ENCODE results near the gene CNN1.
A peak's percentile ranks its signal among the peaks of the same experiment; 100 is the strongest.

The CNN1 gene

DNA sequence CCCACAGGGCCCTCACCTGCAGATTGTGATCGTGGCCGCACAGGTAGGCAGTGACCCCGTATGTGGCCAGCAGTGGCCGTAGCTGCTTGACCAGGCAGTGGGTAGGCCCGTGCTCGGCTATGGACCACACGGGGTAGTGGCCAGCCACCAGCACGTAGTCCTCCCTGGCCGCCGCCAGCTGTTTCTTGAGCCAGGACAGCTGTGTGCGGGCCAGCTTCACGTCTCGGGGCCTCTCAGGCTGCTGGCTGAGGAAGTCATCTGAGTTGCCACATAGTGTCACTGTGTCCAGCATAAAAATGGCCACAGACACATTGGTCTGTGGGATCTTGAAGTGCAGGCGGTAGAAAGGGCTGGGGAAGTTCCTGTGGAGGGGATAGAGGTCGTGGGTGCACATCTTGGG is 37.6 kb downstream of the CNN1 start:
- DNase-seq, result no peak
- Histone ChIP-seq H3K4me3 (ENCODE audit: low read length) (no peak overlapping the region), H4K20me1 (ENCODE audit: insufficient read depth, low read length) (no peaks in the 10 kb centered on the region), H3K4me2 (ENCODE audit: low read depth, low read length) (no peak overlapping the region), H3K27me3 (replicated peaks; ENCODE audit: insufficient read depth, low read length) (no peaks in the 10 kb centered on the region; the same call in 1 of the 2 replicates), H3K9me3 (replicated peaks; ENCODE audit: insufficient read depth, low read length) (no peaks in the 10 kb centered on the region), H3K36me3 (replicated peaks; ENCODE audit: insufficient read depth, low read length) (no peaks in the 10 kb centered on the region), H3K9me2 (replicated peaks; ENCODE audit: insufficient read depth, low read length) (no peaks in the 10 kb centered on the region), H3K9ac (ENCODE audit: low read length) (no peak overlapping the region), H3K27ac (ENCODE audit: low read length) (no peak overlapping the region), H3K4me1 (ENCODE audit: low read length) (peaks cover 5% of the 10 kb centered on the region; the same call in 1 of the 2 replicates), H3K79me2 (ENCODE audit: low read length) (no peaks in the 10 kb centered on the region), H3F3A (ENCODE audit: insufficient read depth, low read length) (no peaks in the 10 kb centered on the region), H2AFZ (ENCODE audit: low read length) (no peak overlapping the region)
- TF ChIP-seq EZH2 (optimal IDR thresholded peaks at IDR 0.05; ENCODE audit: low read depth, low read length) (no peak), CTCF (IDR thresholded peaks at IDR 0.05; ENCODE audit: low read length) (no peak), EZH2phosphoT487 (IDR thresholded peaks at IDR 0.05; ENCODE audit: low read length) (no peak)

- Histone ChIP-seq H3F3A (ENCODE audit: insufficient read depth, low read length) (peaks cover 5% of the 10 kb centered on the region), H3K27me3 (replicated peaks; ENCODE audit: insufficient read depth, low read length) (no peaks in the 10 kb centered on the region; the same call in 1 of the 2 replicates), H4K20me1 (ENCODE audit: insufficient read depth, low read length) (no peaks in the 10 kb centered on the region), H3K4me3 (ENCODE audit: low read length) (no peak within 1 kb of the TSS), H3K9me3 (replicated peaks; ENCODE audit: insufficient read depth, low read length) (no peaks in the 10 kb centered on the region), H2AFZ (ENCODE audit: low read length) (no peak within 1 kb of the TSS), H3K27ac (ENCODE audit: low read length) (no peak within 1 kb of the TSS), H3K4me1 (ENCODE audit: low read length) (peaks cover 10% of the 10 kb centered on the region), H3K9me2 (replicated peaks; ENCODE audit: insufficient read depth, low read length) (no peaks in the 10 kb centered on the region), H3K79me2 (ENCODE audit: low read length) (no peaks in the 10 kb centered on the region), H3K4me2 (ENCODE audit: low read depth, low read length) (peak within 1 kb of the TSS; percentile 37; the same call in 1 of the 2 replicates), H3K9ac (ENCODE audit: low read length) (no peak within 1 kb of the TSS), H3K36me3 (replicated peaks; ENCODE audit: insufficient read depth, low read length) (no peaks in the 10 kb centered on the region)
- TF ChIP-seq CTCF (IDR thresholded peaks at IDR 0.05; ENCODE audit: low read length), result no peak
- TF ChIP-seq EZH2phosphoT487 (IDR thresholded peaks at IDR 0.05; ENCODE audit: low read length), result no peak
- TF ChIP-seq EZH2 (optimal IDR thresholded peaks at IDR 0.05; ENCODE audit: low read depth, low read length), result no peak
- no peak for DNase-seq
These were observed 39.0 kb downstream of the CNN1 start, which contains the start of gene ACP5 for GRCh38 chr19:11577451-11578257. Gene ACP5, minus strand, starts transcription at chr19:11577645. Its CDS starts 328 bp downstream, at chr19:11577317.

- Histone ChIP-seq H3K9ac (ENCODE audit: low read length) (no peak overlapping the region), H3K27me3 (replicated peaks; ENCODE audit: insufficient read depth, low read length) (no peaks in the 10 kb centered on the region; the same call in 1 of the 2 replicates), H3F3A (ENCODE audit: insufficient read depth, low read length) (peaks cover 5% of the 10 kb centered on the region), H4K20me1 (ENCODE audit: insufficient read depth, low read length) (no peaks in the 10 kb centered on the region), H3K4me3 (ENCODE audit: low read length) (no peak overlapping the region), H3K9me3 (replicated peaks; ENCODE audit: insufficient read depth, low read length) (no peaks in the 10 kb centered on the region), H3K36me3 (replicated peaks; ENCODE audit: insufficient read depth, low read length) (no peaks in the 10 kb centered on the region), H3K79me2 (ENCODE audit: low read length) (no peaks in the 10 kb centered on the region), H3K9me2 (replicated peaks; ENCODE audit: insufficient read depth, low read length) (no peaks in the 10 kb centered on the region), H3K4me1 (ENCODE audit: low read length) (peaks cover 10% of the 10 kb centered on the region), H2AFZ (ENCODE audit: low read length) (0 out of 2 replicates have a peak overlapping the region, but pooled peaks have one; percentile 8), H3K4me2 (ENCODE audit: low read depth, low read length) (peak overlapping the region; percentile 37; the same call in 1 of the 2 replicates), H3K27ac (ENCODE audit: low read length) (no peak overlapping the region)
- TF ChIP-seq EZH2 (optimal IDR thresholded peaks at IDR 0.05; ENCODE audit: low read depth, low read length), result no peak
- TF ChIP-seq CTCF (IDR thresholded peaks at IDR 0.05; ENCODE audit: low read length), result no peak
- TF ChIP-seq EZH2phosphoT487 (IDR thresholded peaks at IDR 0.05; ENCODE audit: low read length), result no peak
- DNase-seq, result no peak
These were observed 39.8 kb downstream of the CNN1 start for GRCh38 chr19:11578258-11579142.
